T-helper 9 cell (primary cell): ENCODE results near the gene FAXC.
"Not testable (repeated sequence)": the region's sequence is repeated elsewhere in the genome, so short reads cannot be mapped to it uniquely, and the experiment has no call there.

Source experiments
- DNase-seq: peaks from one replicate; pipeline ENCODE4 v3.0.0-alpha.2; 2020

Gene FAXC

DNA sequence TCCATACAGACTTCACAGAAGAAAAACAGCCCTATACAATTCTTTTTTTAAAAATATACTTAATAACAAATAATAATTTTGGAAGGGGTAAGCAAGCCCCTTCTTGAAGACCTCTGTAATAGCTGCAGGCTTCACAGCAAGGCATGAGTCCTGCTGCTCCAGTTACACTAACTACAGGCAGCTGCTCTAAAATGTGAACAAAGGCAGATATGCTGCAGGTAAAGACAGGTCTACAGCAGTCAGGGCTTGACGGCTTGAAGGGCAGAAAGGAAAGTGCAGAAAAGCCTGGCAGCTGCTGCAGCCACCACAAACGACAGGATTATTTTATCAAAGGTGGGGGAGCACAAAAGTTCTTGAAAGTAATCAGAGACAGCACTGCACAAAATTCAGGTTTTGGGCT, 11.3 kb downstream of the FAXC start:
- no peak for DNase-seq

DNA sequence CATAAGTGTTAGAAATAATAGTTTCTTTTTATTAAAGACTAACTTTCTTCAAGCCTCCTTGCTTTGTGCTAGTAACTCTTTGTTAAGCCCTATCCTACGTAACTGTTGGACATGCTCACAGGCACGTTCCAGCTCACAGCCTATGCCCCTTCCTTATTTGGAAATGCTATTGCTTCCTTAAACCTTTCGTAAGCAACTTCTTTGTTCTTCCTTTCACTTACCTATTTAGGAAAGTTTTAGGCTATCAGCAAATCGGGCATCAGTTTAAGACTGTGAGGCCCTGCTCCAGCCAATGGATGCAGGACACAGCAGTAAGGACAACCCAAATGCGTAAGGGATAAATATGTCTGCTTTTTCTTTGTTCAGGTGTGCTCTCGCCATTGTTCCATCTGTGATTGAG, 14.2 kb downstream of the FAXC start:
- DNase-seq: not testable (repeated sequence)

DNA sequence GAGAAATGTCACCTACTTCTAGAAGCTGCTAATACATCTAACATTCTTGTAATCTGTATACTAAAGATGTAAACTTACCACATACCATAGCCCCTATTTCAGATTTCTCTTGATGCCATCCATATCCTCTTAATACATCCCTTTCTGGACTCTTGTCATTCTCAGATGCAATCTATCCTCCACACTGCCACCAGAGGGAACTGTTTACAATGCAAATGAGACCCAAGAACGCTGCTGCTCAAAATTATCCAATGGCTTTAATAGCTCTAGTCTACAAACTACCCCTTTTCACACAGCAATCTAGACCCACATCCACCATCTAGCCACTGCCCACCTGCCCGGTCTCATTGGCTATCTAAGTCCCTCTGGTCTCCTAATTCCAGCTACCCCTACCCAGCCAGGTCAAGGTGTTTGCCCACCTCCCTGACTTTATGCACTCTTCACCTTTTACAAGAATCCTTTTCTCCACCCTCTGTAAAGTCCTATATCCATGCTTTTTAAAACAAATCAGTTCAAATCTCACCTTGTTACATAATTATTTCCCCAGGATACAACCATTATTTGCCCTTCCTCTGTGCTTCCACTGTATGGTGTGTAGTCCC, 14.8 kb downstream of the FAXC start:
- DNase-seq: no peak

DNA sequence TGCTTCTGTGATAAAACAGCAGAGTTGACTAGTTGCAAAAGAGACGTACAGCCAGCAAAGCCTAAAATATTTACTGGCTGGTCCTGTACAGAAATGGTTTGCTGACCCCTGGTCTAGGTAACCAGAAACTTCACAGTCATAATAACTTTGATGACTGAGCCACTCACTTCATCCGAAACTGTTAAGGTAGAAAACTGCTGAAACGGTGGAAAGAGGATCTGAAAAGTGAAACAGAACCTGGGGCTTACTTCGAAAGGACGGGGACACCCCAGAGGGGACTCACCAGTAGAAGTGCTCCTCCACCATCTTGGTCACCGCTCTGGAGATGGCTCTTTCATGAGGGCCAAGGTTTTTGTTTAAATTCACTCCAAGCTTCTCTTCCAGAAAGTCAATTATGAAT, 16.4 kb downstream of the FAXC start:
- no peak for DNase-seq

DNA sequence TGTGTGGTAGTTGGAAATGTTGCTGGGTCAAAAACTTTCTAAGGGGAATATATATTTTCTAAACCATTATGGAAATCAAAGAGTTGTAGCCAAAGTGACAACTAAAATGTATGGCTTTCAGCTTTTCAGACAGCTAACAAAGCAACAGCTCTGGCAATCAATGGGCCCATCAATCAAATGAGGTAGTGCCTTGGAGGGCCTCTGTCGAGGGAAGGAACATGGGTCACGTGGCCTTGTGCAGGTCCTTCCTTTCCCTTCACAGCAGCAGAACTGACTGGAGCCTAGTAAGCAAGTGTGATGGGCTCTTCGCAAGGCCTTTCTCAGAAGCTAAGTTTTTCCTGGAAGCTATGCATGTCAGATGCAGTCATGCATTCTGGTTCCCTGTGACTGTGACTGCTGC, 17.9 kb downstream of the FAXC start:
- no peak for DNase-seq

DNA sequence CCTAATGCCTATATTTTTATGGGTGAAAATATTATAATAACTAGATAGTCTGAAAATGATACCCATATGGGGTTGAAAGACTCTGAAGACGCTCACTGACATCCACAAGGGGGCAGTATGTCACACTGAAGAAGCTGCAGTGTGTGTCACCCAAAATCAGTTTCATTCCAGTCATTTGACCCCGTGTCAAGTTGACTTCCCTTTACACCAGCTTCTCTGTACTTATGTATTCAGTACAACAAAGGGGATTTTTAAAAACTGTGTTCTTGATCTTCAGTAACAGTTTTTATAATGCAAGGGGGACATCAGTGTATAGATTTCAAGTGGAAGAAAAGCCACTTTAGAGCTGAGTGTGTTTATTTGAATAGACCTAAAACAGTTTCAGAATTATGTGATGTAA, 19.3 kb downstream of the FAXC start:
- peak; percentile 15 for DNase-seq

DNA sequence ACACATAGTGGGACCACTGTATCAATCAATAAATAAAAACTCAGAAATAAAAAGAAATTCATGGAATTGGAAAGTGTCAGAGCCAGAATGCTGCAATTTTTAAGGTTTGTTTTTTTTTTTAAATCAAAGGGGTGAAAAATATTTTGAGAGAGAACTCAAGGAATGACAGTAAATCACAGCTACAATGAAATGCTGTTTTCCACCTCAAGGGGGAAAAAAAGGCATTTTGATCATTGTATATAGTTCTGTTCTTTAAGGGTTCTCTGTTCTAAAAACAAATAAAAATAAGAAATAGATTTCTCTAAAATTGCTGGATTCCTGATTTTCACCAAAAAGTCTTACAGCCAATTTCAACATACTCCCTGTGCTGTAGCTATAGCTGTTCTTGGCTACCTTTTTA, 24.5 kb downstream of the FAXC start:
- no peak for DNase-seq

DNA sequence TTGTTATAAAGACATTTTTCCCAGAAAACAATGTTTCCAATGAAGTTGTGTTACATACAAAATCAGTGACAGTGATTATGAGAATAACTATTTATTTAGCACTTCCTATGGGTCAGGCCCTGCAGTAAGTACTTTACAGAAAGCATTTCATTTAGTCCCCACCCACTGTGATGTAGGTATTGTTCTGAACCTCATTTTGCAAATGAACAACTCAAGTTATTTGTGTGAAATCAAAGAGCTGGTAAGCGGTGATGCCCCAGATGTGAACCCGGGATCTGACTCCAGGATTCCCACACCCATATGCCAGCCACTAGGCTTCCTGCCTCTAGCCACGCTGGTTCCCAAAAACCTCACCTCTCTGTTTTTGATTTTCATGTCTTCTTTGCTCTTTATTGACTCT, 30.9 kb downstream of the FAXC start:
- no peak for DNase-seq

DNA sequence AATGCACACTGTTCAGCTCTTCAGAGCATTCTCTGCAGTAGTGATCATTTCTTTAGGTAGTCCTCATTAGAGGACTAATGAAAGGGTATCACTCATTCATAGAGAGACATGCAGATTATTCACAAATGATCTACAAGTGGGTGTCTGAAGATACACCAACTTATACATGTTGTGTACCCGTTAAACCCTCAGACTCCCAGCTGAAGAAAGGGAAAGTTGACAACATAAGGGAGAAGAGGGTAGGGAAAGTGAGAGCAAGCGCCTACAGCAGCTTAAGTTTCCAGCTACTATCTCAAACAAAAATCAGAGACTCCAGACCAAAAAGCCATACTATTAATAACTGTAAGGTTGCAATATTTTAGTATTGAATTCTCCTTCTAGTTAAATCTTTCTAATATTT, 37.1 kb downstream of the FAXC start:
- no peak for DNase-seq

DNA sequence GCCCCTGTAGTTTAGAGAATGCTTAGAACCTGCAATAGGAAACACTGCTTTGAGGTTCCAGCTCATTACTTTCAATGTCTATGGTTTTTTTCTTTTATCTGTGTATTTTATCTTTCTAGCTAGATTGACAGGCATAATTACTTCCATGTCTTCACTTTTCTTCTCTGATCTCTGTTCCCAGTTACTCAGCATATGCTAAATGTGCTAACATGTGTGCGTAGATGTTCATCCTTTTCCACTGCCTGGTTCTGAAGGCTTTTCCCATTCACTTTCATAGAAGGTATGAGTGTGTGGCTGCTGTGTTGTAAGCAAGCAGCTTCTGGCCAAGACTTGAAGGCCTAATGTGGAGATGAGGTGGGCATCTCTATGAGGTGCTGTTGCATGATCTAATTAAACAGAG, 38.9 kb downstream of the FAXC start:
- DNase-seq: no peak

DNA sequence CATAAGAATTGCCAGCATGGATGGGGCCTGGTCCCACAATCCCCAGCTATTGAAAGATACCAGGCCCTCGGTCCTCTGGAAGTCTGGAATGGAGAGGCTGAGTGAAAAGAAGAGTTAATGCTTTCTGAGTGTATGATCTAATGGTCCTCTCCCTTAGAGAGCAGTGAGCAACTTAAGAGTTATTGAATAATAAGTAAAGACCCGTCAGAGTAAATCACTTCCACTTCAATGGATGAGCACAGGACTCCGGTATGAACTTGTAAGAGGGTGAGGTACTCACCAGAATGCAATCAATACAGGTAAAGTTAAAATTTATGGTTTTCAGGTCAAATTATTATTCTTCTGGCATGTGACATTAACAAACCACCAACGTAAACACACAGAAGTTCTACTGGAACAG, 39.9 kb downstream of the FAXC start:
- DNase-seq: no peak

DNA sequence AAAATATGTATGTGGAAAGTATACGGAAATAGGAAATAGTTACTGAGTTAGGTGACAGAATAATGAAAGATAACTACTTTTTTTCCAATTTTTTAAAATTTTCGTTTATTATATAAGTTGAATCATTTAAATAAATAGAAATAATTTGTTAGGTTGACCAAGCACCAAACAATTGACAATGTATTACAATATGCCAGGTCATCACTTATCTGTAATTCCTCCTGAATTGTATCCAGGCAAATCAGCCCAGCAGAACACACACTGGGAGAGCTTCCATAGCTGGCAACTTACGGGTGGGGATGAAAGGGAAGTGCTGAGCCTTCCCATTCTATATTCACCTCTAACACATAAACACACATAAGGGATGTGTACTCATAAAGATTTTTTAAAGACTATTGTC, 40.7 kb downstream of the FAXC start:
- no peak for DNase-seq

DNA sequence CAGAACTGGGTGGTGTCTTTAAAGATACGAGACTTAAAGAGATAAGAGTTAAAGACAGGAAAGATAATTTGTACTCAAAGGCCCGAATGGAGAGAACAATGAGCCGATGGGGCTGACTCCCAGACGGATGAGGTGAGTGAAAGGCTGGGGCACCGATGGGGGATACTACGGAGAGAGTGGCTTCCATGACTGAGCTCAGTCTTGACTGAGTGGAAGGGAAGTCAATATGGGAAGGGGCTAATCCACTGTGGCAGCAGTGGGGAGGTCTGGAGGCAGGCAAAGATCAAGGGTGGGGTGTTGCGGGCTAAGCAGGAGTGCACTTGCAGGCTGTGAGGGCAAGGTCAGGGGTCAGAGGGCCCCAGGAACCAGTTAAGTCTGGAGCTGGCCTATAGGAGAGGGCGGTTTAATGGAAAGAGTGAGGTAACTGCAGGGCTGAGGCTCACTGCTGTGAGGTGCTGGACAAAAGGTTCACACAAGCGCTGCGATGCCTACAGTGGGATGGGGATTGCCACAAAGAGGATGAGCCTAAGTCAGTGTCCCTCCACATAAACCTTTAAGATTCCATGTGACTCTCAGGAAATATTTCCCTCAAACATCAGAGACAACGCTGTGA, 42.1 kb downstream of the FAXC start:
- no peak for DNase-seq

DNA sequence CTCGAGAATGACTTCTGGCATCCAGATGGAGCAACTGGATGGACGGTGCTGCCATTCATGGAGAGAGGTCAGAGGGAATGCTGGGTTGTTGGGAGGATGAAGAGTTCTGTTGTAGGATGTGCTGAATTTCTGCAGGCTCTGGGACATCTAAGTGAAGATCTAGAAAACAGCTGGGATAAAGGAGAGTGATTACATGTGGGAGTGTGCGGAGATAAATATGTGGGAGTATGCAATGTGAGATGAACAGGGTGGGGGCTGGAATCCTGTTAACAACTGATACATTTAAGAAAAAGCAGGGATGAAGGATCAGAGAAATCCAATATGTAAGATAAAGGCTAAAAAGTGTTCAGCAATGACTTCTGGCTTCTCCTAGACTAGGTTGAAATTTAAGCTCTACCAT, 43.1 kb downstream of the FAXC start:
- DNase-seq: no peak

DNA sequence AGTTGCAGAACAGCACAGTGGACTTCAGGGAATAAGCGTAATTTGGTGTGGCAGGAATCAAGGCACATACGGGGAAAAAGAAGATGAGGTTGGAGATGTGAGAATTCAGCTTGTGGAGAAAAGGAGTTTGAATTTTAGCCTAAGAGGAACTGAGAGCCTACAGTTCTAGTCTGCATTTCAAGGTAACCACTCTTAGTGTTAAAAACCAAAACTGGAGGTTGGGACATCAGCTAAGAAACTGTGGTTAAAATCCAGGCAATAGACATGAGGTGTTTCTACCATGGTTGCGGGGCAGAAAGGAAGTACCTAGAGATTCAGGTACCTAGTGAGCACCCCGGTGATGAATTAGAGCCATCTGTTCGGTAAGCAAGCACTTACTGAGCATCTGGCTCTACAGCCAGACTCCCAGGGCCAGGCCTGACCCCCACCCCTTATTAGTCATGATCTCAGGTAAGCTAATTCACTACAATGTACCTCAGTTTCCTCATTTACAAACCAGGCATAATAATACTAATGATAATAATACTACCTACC, 44.4 kb downstream of the FAXC start:
- DNase-seq: no peak

DNA sequence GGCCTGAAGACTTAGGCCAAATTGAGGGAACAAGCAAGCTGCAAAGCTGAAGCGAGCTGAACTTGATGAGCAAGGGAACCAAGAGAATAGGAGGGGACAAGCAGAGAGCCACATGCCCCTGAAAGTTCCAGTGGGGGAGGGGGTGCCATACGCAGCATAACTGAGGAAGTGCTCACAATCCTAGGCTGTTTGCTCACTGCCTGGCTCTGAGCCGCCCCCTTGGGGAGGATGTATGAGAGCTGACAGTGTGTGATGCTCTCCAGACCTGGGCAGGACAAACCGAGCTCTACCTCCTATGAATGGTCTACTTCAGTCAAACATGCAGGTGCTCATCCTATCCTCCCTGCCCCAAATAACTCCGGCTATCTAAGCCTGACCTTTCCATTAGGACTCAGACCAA, 52.1 kb downstream of the FAXC start:
- DNase-seq: no peak

DNA sequence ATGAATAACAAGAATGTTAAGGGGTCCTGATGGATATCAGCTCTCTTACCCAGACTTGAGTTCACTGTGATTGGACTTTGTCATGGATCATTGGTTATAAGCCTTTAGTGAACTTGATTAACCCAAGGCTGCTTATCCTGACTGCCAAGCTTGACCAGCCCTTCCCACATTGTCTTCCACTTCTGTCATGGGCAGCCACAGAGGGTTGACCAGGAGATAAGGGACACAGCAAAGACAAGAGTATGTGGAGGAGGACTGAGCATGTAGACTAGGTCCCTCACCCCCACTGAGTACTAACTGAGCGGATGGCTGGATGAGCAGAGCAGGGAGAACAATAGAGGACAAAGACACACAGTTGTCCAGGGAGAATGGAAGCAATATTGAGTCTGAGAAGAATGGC, 52.5 kb downstream of the FAXC start:
- no peak for DNase-seq

DNA sequence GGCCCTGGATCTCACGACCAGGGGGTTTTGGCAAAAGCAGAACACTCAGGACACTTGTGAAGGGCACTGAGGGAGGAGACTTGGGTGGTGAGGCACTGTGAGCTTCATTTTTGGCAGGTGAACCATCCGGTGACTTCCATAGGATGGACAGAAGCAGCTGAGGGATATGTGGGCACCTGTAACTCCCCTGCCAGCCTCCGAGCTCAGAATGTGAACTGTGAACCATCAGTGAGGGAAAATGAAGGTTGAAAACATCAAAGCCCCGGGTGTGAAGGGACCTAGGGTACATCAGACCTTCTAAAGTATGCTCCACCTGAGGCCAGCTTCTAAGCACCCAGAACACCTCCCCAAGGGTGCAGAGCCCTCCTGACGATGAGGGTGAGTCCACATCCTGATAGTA, 53.2 kb downstream of the FAXC start:
- no peak for DNase-seq

DNA sequence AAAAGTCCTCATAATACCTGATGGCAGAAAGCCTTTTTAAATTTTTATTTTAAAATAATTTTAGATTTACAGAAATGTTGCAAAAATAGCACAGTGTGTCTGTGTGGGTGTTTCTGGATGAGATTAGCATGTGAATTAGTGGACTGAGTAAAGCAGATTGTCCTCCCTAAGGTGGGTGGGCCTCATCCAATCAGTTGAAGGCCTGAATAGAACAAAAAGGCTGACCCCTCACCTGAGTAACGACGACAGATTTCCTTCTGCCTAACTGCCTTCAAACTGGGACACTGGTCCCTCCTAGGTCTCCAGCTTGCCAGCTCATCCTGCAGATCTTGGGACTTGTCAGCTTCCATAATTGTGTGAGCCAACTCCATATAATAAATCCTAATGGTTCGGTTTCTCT, 54.2 kb downstream of the FAXC start:
- DNase-seq: no peak

DNA sequence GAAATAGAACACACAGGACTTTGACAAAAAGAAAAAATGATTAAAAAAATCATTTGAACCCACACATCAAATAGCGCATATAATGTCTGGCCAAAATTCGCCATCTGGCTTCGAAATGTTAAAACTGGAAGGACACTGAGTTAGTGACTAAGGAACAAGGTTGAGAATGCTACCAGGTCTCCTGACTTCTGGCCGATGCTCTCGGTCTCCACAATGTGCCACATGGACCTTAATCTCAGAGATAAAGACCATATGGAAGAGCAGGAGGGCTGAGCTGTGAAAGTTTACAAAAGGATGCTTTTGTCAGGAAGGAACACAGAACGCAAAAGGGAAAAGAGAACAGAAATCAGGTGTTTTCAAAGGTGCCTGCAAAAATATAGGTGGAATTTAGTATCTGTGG, 54.7 kb downstream of the FAXC start:
- DNase-seq: no peak

DNA sequence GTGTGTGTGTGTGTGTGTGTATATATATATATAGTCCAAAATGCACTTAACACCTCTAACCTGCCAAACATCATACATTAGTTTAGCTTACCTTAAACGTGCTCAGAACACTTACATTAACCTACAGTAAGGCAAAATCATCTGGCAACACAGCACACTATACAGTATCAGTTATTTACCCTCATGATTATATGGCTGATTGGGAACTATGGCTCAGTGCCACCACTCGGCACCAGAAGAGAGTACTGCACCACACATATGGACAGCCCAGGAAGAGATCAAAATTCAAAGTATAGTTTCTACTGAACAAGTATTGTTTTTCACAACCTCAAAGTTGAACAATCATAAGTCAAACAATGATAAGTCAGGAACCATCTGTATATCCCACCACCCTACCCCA, 59.8 kb downstream of the FAXC start:
- DNase-seq: no peak

DNA sequence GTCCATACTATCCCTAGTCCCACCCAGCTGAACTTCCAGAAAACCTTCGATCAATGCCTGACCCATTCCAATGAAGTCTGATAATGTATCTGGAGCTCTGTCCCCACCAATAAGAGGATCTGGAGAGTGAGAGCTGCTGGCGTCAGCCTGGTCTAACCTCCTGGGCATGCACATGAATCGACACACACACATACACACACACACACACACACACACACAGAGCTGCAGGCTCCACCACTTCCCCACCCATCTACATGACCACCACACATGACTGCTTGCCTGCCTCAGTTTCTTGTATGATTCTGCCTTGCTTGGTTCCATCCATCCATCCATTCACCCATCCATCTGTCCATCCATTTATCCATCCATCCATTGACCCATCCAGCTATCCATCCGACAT, 60.8 kb downstream of the FAXC start:
- no peak for DNase-seq

DNA sequence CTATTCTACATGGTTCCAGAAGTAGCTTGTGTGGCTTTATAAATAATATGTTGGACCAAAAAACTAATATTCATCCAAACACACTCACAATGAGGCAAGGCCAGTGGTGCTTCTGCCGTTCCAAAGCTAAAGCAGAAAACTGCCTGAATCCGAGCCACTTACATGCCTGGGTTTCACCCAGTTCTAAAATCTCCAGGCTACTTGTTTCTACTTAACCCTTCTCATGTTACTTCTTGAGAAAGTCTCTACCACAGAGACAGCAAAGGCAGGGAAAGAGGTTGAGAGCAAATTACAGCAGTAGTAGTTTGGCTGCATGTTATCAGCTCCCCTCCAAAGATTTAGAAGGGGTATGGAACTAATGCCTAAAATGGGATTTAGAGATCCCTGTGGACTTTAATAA, 62.0 kb downstream of the FAXC start:
- DNase-seq: no peak

DNA sequence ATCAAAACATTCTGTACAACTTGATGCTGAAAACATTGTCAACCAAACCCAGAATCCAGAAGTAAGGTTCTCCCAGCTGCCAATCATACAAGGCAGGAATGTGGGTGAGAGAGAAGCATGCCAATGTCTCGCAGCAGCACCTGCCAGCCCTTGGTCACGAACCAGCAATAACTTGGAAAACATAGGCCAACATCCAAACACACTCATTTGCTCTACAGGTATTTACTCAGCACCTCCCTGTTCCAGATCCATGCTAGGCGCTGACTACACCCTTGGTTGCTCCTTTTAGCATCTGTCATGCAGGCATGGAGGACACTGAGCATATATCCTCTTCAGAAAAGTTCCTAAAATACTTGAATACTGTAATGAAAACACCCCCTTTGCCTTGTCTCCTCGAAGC, 63.6 kb downstream of the FAXC start:
- no peak for DNase-seq

DNA sequence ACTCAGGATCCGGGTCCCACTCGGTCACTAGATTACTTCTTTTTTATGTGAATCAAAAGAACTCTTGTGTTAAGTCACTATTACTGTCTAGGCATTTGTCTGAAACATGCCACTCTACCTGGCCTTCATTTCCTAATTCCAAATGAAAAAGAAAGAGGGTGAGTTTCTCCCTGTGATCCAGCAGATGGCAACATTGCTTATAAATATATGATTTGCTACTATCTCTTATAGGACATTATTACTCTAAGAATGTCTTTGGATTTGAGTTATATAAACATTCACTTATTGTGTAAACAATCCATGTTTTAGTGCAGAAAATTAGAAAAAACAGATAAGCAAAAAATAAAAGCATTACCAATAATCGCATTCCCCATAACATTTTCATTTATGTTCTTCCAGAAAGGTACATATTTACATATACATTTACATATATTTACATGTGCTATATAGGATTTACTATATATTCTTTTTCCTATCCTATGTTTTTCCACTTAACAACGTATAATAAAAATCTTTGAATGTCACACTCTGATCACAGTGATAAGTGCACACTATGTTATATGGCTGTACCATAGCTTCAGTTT, 66.9 kb downstream of the FAXC start:
- no peak for DNase-seq
